ENCODE data around the gene EFR3B. TPM values are rescaled to one million over a fixed set of nuclear protein-coding genes. Genes with fewer than 3 reads are reported as not detected.

The EFR3B gene
- total and polyA plus RNA-seq, 8 donors = 0.23 to 1.0 (median 0.49) TPM

DNA sequence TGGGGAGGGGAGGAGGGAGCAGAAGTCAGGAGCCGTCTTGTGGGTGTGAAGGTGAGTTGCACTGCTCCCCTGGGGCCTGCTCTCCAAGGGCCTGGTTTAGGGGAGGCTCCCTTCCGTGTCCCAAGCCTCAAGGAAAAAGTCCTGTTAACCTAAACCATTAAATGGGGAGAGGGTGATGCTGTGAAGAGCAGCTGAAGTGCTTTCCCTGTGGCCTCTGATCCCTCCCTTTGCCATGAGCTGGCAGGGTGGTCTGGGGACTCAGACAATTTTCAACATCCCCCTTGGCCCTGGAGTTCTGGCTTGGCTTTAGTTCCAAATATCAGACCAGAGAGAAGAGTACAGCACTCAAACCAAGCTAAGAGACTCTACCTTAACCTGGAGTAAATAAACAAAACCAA lies 127.2 kb downstream of the EFR3B start:
- ATAC-seq (no peak), DNase-seq (no peak), FAIRE-seq (no peak)
- Histone ChIP-seq H3K36me3 (no peaks in the 10 kb centered on the region), H3K27ac (no peak overlapping the region), H3K4me3 (peak overlapping the region in 1 of 4 donors; percentile 51), H3K9me3 (no peaks in the 10 kb centered on the region), H3K4me1 (no peaks in the 10 kb centered on the region), H3K27me3 (no peaks in the 10 kb centered on the region)
- TF ChIP-seq, protein P1, sequence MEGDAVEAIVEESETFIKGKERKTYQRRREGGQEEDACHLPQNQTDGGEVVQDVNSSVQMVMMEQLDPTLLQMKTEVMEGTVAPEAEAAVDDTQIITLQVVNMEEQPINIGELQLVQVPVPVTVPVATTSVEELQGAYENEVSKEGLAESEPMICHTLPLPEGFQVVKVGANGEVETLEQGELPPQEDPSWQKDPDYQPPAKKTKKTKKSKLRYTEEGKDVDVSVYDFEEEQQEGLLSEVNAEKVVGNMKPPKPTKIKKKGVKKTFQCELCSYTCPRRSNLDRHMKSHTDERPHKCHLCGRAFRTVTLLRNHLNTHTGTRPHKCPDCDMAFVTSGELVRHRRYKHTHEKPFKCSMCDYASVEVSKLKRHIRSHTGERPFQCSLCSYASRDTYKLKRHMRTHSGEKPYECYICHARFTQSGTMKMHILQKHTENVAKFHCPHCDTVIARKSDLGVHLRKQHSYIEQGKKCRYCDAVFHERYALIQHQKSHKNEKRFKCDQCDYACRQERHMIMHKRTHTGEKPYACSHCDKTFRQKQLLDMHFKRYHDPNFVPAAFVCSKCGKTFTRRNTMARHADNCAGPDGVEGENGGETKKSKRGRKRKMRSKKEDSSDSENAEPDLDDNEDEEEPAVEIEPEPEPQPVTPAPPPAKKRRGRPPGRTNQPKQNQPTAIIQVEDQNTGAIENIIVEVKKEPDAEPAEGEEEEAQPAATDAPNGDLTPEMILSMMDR (IDR thresholded peaks at IDR 0.05) = no peak
- WGBS, 2 donors = 80% methylated on average over 2 of the region's 2 CpGs
- intact Hi-C loops (cut with DNase I) = no loop called here

DNA sequence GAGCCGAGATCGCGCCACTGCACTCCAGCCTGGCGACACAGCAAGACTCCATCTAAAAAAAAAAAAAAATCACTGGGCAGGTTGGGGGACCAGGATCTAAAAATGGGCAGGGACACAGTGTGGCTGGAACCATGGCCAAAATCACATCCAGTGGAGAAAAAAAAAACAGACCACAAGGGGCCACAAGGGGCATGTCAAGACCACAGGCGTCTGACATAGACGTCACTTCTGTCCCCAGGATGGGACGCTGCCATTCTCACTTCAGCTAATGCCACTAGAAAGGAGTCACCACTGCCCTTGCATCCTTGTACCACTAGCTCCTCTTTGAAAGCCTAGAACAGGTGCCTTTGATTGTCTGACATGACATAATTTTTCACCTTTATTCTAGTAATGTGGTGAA lies 129.0 kb downstream of the EFR3B start:
- Histone ChIP-seq H3K27ac (no peak overlapping the region), H3K9me3 (no peaks in the 10 kb centered on the region), H3K36me3 (no peaks in the 10 kb centered on the region), H3K4me1 (no peaks in the 10 kb centered on the region), H3K4me3 (no peak overlapping the region), H3K27me3 (no peaks in the 10 kb centered on the region)
- intact Hi-C loops (cut with DNase I) = no loop called here
- TF ChIP-seq, protein P1 (IDR thresholded peaks at IDR 0.05) = no peak
- no peak for DNase-seq
- ATAC-seq = no peak
- no peak for FAIRE-seq
- 93 to 94% methylated on average over 7 of the region's 7 CpGs for WGBS, 2 donors

DNA sequence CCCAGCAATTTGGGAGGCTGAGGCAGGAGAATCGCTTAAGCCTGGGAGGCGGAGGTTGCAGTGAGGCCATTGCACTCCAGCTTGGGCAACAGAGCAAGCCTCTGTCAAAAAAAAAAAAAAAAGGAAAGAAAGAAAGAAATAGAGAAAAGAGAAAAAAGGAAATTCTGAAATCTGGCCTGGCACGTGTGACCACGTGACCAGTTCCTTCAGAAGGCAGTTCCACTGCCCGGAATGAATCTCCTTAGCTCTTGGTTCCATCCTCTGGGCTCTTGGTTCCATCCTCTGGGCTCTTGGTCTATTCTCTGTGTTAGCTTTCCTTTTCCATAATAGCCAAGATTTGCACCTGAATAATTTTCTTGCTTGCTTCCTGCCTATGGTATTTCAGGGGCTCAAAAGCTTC lies 131.8 kb downstream of the EFR3B start:
- H3K4me3 ChIP-seq = no peak overlapping the region
- no peaks in the 10 kb centered on the region for H3K9me3 ChIP-seq
- TF ChIP-seq, protein P1 (IDR thresholded peaks at IDR 0.05) = no peak
- H3K27me3 ChIP-seq = no peaks in the 10 kb centered on the region
- ATAC-seq = no peak
- H3K27ac ChIP-seq = no peak overlapping the region
- no peaks in the 10 kb centered on the region for H3K4me1 ChIP-seq
- WGBS, 2 donors = 92 to 93% methylated on average over 5 of the region's 5 CpGs
- no peaks in the 10 kb centered on the region for H3K36me3 ChIP-seq
- no peak for FAIRE-seq
- intact Hi-C loops (cut with DNase I) = no loop called here
- no peak for DNase-seq

DNA sequence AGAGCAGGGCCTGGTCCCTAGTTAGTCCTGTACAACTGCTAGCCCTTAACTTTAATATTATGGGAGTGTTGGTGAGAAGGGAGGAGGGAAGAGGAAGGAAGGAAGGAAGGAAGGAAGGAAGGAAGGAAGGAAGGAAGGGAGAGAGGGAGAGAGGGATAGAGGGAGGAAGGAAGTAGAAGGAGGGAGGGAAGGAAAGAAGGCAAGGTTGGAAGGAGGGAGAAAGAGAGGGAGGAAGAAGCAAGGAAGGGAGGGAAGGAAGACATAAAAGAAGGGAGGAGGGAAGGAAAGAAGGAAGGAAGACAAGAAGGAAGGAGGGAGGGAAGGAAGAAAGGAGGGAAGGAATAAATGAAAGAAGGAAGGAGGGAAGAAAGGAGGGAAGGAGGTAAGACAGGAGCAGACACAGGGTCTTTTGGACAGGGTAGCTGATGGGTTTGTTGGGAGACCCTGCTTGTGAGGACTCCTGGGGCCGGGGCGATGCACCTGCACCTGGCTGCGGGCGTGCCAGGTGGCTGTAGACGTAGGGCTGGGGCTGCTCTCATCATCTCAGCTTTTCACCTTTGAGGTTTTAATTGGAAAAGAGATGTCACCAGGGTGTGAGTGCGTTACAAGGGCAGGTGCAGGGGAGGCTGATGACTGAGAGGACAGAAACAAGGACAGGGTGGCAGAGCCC lies 132.5 kb downstream of the EFR3B start:
- Histone ChIP-seq H3K36me3 (no peaks in the 10 kb centered on the region), H3K4me3 (no peak overlapping the region), H3K27ac (no peak overlapping the region), H3K4me1 (no peaks in the 10 kb centered on the region), H3K9me3 (no peaks in the 10 kb centered on the region), H3K27me3 (no peaks in the 10 kb centered on the region)
- ATAC-seq (no peak), FAIRE-seq (no peak), DNase-seq (no peak)
- 90 to 91% methylated on average over 6 of the region's 6 CpGs for WGBS, 2 donors
- intact Hi-C loops (cut with DNase I) = no loop called here
- TF ChIP-seq, protein P1 (IDR thresholded peaks at IDR 0.05) = no peak

DNA sequence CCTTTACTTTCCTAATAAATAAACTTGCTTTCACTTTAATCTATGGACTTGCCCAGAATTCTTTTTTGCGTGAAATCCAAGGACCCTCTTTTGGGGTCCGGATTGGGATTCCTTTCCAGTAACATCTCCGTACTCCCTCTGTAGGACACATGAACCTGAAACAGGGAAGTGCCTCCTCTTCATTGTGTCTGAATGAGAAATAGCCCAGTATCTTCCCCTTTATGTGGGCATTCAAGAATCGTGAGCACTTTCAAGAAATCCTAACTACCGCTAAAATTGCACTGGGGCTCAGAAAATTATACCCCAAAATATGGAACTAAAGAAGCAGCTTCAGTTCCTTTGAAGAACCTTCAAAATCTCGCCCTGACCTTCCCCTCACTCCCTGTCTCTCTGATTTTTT lies 134.3 kb downstream of the EFR3B start:
- no peak overlapping the region for H3K27ac ChIP-seq
- TF ChIP-seq, protein P1 (IDR thresholded peaks at IDR 0.05) = no peak
- ATAC-seq = no peak
- H3K36me3 ChIP-seq = no peaks in the 10 kb centered on the region
- H3K4me1 ChIP-seq = no peaks in the 10 kb centered on the region
- FAIRE-seq = no peak
- intact Hi-C loops (cut with DNase I) = no loop called here
- H3K9me3 ChIP-seq = no peaks in the 10 kb centered on the region
- DNase-seq = no peak
- H3K27me3 ChIP-seq = no peaks in the 10 kb centered on the region
- no peak overlapping the region for H3K4me3 ChIP-seq
- WGBS, 2 donors = 85 to 87% methylated on average over 6 of the region's 6 CpGs
